ENCODE data around the gene IDH2.
A peak's percentile ranks its signal among the peaks of the same experiment; 100 is the strongest.

The IDH2 gene

DNA sequence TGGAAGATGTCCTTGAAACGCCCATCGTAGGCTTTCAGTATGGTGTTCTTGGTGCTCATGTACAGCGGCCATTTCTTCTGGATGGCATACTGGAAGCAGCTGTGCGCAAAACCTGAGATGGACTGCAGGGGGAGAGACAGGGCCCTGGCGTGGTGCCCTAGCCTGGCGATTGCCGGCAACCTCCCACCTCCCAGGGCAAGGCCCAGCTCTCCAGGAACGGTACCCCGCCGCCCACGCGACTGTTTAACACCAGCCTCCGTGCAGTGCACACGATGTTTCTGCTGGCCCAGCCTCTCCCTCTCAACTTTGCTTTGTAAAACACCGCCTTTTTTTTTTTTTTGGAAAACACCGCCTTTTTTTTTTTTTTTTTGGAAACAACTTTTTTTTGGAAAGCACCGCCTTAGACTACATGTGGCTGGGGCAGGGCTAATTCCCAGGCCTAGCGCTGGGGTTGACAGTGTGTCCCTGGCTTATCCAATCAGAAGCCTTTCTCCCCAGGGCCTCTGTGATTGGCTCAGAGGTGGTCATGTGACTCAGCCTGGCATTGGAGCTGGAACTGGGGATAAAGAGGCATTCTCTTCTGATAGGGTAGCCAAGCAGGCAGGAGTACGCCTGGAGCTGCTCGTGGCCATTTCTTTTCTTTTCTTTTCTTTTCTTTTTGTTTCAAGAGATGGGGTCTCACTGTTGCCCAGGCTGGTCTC, 14.7 kb downstream of the IDH2 start:
- H3K4me3 ChIP-seq (ENCODE audit: low read depth, low read length): no peak overlapping the region
- TF ChIP-seq, protein P1, sequence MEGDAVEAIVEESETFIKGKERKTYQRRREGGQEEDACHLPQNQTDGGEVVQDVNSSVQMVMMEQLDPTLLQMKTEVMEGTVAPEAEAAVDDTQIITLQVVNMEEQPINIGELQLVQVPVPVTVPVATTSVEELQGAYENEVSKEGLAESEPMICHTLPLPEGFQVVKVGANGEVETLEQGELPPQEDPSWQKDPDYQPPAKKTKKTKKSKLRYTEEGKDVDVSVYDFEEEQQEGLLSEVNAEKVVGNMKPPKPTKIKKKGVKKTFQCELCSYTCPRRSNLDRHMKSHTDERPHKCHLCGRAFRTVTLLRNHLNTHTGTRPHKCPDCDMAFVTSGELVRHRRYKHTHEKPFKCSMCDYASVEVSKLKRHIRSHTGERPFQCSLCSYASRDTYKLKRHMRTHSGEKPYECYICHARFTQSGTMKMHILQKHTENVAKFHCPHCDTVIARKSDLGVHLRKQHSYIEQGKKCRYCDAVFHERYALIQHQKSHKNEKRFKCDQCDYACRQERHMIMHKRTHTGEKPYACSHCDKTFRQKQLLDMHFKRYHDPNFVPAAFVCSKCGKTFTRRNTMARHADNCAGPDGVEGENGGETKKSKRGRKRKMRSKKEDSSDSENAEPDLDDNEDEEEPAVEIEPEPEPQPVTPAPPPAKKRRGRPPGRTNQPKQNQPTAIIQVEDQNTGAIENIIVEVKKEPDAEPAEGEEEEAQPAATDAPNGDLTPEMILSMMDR (IDR thresholded peaks at IDR 0.05; ENCODE audit: borderline replicate concordance, insufficient read depth, low read depth, low read length): peak; percentile 36; the same call in 1 of the 2 replicates

DNA sequence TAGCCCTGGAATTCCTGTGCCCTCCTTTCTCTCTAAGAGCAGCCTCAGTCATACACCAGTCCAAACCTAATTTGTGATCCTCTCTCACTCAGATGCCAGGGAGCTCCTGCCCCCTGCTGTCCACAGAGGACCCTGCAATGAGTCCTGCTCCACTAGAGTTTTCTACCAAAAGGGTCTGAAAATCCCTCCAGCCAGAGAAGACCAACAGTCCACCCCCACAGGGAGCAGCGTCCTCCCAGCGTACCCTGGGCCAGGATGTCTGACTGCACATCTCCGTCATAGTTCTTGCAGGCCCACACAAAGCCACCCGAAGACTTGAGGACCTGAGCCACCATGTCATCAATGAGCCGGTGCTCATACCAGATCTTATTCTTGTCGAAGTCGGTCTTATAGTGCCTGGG, 15.4 kb downstream of the IDH2 start:
- no peak overlapping the region for H3K4me3 ChIP-seq (ENCODE audit: low read depth, low read length)
- TF ChIP-seq, protein P1 (IDR thresholded peaks at IDR 0.05; ENCODE audit: borderline replicate concordance, insufficient read depth, low read depth, low read length): peak; percentile 83

DNA sequence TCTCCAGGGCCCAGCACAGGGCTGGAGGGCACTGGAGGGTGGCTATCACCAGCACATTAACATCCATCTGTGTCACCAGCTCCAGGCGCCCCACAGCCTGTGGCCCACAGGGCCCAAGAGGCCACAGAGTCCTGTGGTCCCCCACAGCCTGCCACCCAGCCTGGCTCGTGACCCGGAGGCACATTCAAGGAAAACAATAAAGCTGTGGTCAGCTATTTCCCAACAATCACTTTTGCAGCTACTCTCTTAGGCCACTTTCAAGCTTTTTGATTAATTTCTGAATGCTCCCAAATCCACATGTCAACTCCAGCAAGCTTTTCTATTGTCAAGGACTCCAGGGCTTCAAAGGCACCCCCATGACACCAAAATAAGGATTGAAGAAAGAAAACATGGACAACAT, 16.7 kb downstream of the IDH2 start:
- no peak overlapping the region for H3K4me3 ChIP-seq (ENCODE audit: low read depth, low read length)
- TF ChIP-seq, protein P1 (IDR thresholded peaks at IDR 0.05; ENCODE audit: borderline replicate concordance, insufficient read depth, low read depth, low read length): no peak

DNA sequence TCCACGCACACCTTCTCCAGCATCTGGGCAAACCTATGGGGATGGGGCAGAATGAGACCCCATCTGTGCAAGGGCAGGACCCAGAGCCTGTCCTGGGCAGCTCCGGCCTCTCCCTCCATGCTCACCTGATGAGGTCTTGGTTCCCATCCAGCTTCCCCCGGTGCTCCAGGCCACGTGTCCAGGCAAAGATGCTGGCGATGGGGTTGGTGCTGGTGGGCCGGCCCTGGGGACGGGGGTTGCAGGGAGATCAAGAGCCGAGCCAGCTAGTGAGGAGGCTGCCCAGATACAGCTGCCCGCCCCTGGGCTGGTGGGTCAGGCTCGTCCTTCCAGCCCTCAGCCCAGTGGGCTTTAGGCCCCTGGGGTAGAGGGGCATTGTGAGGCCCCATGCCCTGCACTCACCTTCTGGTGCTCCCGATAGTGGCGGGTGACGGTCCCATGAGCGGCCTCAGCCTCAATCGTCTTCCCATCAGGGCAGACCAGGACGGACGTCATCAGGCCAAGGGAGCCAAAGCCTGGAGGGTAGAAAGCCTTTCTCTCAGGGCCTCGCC, 17.3 kb downstream of the IDH2 start:
- H3K4me3 ChIP-seq (ENCODE audit: low read depth, low read length): no peak overlapping the region
- TF ChIP-seq, protein P1 (IDR thresholded peaks at IDR 0.05; ENCODE audit: borderline replicate concordance, insufficient read depth, low read depth, low read length): no peak

DNA sequence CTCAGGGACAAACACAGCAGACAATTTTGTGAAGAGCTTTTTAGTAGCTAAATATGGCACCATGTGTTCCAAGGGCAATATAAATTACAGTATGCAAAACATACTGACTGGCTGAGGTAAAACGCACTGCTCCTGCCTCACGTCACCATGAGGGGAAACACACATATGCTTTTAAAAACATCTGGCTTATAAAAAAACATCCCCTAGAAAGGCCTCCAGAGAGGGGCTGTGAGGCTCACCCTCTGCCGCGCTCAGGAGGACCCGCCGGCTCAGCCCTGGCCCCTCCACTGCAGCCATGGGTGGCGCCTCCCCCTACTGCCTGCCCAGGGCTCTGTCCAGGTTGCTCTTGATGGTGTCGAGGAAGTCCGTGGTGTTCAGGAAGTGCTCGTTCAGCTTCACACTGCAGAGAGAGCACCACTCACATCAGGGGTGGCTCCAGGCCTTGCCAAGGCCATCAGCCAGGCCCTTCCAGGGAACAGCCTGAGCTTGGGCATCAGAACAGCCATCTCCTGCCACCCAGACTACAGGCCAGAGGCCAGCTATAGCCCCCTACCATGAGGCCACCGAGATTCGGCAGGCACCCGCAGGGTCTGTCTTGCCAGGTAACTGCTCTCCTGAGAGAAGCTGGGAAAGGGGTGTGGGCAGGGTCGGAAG, 18.2 kb downstream of the IDH2 start:
- no peak overlapping the region for H3K4me3 ChIP-seq (ENCODE audit: low read depth, low read length)
- TF ChIP-seq, protein P1 (IDR thresholded peaks at IDR 0.05; ENCODE audit: borderline replicate concordance, insufficient read depth, low read depth, low read length): no peak

DNA sequence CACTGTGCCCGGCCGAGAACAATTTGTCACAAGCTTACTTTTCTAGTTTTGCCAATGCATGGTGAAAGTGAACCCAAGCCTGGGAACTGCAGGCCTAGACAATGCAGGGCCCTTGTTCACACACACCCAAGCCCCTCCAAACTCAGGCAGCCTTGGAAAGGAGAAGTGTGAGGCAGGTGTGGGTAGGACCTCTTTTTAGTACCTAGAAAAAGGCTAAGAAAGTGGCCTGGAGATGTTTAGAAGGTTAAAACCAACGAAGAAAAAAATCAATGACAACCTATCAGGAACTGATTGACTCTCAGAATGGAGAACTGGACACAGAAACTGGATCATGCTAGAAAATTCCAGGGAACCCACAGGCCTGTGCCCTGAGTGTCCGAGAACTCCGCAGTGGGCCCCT, 18.8 kb downstream of the IDH2 start:
- no peak overlapping the region for H3K4me3 ChIP-seq (ENCODE audit: low read depth, low read length)
- TF ChIP-seq, protein P1 (IDR thresholded peaks at IDR 0.05; ENCODE audit: borderline replicate concordance, insufficient read depth, low read depth, low read length): no peak
